Epithelial cell of prostate (primary cell): ENCODE data around the gene CLK2.
"Not testable (repeated sequence)": the region's sequence is repeated elsewhere in the genome, so short reads cannot be mapped to it uniquely, and the experiment has no call there.

Source experiments
- DNase-seq: peaks from one replicate; pipeline ENCODE4 v3.0.0-alpha.2; 2011; ENCODE audit warnings: low read depth, low spot score
- H3K27ac ChIP-seq: fragments of 450-650 bp; 2 replicates; pipeline ENCODE4 v1.5.1; 2017; ENCODE audit warnings: mild to moderate bottlenecking

CLK2 gene

DNA sequence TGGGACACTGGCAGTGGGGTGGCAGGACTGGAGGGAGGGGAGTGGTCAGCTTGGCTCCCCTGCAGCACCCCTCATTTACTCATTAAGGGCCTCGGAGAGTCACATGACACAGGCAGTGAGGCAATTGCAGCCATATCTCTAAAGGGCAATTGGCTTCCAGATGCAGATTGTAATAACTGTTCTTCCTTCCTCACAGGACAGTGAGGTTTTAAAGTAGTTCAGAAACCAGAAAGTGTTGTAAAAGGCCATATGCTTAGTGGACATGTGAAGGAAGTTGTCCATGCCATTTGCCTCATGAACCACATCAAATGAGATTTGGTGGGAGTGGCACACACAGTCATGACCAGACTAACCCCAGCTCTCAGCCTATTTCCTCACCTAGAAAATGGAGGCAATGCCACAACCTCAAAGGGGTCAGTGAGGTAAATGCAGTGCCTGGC, 53.7 kb downstream of the CLK2 start:
- DNase-seq: no peak
- peak overlapping the region; percentile 85 for H3K27ac ChIP-seq

DNA sequence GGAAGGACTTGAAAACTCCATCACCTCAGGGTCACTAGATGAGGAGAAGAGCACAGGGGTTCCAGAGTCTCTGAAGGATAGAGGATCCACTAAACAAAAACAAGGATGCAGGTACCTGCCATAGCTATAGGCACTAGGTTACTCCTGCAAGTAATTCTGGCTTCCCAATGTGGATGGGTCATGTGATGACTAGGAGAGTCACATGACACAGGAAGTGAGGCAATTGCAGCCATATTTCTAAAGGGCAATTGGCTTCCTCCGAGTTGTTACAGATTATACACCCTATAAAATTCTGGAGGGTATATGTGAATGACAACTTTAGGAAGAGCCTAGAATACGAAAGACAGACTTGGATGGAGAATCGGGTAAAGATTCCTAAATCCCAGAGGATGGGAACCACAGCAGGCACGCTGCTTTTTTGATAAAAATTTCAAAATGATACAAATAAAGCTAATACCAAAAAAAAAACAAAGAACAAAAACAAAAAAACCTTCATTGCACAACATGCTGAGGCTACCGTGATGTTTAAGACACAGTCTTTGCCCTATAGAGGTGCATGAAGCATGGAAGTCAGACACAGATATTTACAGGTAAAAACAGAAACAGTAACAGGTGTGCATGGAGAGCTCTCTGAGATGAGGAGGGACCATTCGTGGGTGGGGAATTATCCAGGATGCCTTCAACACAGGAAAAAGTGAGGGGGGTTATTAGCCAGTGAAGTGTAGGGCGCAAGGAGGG, 54.3 kb downstream of the CLK2 start:
- H3K27ac ChIP-seq: peak overlapping the region; percentile 85
- DNase-seq: no peak

DNA sequence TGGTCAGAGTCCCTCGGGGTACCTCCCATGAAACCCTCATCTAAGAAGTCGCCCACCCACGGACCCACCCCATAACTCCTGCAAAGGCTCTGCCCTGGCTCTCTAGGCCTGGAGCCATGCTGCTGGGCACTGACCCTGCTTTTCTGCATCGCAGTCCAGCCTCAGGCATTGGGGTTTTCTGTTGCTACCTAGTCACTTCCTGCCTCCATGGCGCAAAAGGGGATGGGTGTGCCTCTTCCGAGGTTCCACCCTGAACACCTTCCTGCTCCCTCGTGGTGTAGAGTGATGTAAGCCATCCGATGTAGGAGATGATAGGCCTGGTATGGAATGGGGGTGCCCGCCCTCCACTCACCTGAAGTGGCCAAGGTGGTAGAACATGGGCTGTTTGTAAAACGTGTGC, 58.6 kb downstream of the CLK2 start:
- not testable (repeated sequence) for H3K27ac ChIP-seq, DNase-seq
